Measurements from ENCODE around the gene GUCY1A2.

GUCY1A2 gene

GRCh38 chr11:106858200-106858599 lies 160.1 kb downstream of the GUCY1A2 start:
- Histone ChIP-seq H3K36me3 (ENCODE audit: insufficient read depth) (no peaks in the 10 kb centered on the region), H3K4me1 (ENCODE audit: low read depth, poor library complexity, severe bottlenecking) (no peaks in the 10 kb centered on the region), H3K27ac (no peak overlapping the region), H4K20me1 (ENCODE audit: insufficient read depth) (no peaks in the 10 kb centered on the region), H2AFZ (ENCODE audit: low read depth) (no peak overlapping the region), H3K27me3 (ENCODE audit: insufficient read depth, low read depth) (no peaks in the 10 kb centered on the region), H3K79me2 (ENCODE audit: insufficient read depth, low read depth) (no peaks in the 10 kb centered on the region), H3K9ac (no peak overlapping the region), H3K4me2 (no peak overlapping the region), H3K4me3 (IDR thresholded peaks at IDR 0.05; ENCODE audit: insufficient read depth, low read depth, low read length) (no peak overlapping the region)
- TF ChIP-seq, protein P1, sequence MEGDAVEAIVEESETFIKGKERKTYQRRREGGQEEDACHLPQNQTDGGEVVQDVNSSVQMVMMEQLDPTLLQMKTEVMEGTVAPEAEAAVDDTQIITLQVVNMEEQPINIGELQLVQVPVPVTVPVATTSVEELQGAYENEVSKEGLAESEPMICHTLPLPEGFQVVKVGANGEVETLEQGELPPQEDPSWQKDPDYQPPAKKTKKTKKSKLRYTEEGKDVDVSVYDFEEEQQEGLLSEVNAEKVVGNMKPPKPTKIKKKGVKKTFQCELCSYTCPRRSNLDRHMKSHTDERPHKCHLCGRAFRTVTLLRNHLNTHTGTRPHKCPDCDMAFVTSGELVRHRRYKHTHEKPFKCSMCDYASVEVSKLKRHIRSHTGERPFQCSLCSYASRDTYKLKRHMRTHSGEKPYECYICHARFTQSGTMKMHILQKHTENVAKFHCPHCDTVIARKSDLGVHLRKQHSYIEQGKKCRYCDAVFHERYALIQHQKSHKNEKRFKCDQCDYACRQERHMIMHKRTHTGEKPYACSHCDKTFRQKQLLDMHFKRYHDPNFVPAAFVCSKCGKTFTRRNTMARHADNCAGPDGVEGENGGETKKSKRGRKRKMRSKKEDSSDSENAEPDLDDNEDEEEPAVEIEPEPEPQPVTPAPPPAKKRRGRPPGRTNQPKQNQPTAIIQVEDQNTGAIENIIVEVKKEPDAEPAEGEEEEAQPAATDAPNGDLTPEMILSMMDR (conservative IDR thresholded peaks at IDR 0.05; ENCODE audit: low read depth, low read length): no peak

DNA sequence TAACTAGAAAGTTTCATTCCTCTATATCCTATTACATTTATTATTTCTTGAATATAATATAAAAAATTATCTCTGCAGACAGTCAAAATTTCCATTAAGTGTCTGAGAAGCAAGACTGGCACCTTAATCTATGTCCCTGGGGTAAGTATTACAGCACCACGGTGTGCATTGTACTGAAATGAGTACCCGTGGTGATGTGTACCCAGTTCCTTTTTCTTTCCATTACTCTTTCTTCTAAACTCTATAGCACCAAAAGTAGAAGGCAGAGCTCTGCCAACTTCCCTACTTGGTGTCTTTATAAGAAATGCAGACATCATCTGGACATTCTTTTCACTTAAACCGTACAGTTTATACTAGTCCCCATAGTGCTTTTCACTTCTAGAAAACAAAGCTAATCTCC lies 161.7 kb downstream of the GUCY1A2 start:
- Histone ChIP-seq H3K79me2 (ENCODE audit: insufficient read depth, low read depth) (no peaks in the 10 kb centered on the region), H3K4me3 (IDR thresholded peaks at IDR 0.05; ENCODE audit: insufficient read depth, low read depth, low read length) (no peak overlapping the region), H3K9ac (no peak overlapping the region), H3K4me2 (no peak overlapping the region), H3K27me3 (ENCODE audit: insufficient read depth, low read depth) (no peaks in the 10 kb centered on the region), H2AFZ (ENCODE audit: low read depth) (no peak overlapping the region), H4K20me1 (ENCODE audit: insufficient read depth) (no peaks in the 10 kb centered on the region), H3K36me3 (ENCODE audit: insufficient read depth) (no peaks in the 10 kb centered on the region), H3K27ac (no peak overlapping the region), H3K4me1 (ENCODE audit: low read depth, poor library complexity, severe bottlenecking) (no peaks in the 10 kb centered on the region)
- TF ChIP-seq, protein P1 (conservative IDR thresholded peaks at IDR 0.05; ENCODE audit: low read depth, low read length): no peak

DNA sequence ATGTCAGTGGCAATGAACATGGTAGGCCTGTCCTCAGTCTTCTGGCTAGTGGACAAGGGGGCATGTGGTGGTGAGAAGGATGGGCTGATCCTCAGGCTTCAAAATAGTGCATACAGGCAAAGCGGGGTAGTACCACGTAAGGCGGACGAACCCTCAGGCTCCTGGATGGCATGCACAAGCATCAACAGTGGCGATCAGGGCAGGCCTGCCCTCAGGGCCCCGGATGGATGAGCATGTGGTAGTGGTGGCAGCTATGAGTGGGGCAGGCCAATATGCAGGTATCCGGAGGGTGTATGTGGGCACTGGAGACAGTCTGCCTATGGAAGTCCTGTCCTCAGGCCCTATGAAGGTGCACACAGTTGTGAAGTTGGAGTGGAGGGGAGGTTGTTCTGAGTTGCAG lies 163.8 kb downstream of the GUCY1A2 start:
- no peaks in the 10 kb centered on the region for H3K36me3 ChIP-seq (ENCODE audit: insufficient read depth)
- H3K79me2 ChIP-seq (ENCODE audit: insufficient read depth, low read depth): no peaks in the 10 kb centered on the region
- no peaks in the 10 kb centered on the region for H4K20me1 ChIP-seq (ENCODE audit: insufficient read depth)
- TF ChIP-seq, protein P1 (conservative IDR thresholded peaks at IDR 0.05; ENCODE audit: low read depth, low read length): no peak
- no peak overlapping the region for H3K4me2 ChIP-seq
- H3K4me3 ChIP-seq (IDR thresholded peaks at IDR 0.05; ENCODE audit: insufficient read depth, low read depth, low read length): no peak overlapping the region
- H3K4me1 ChIP-seq (ENCODE audit: low read depth, poor library complexity, severe bottlenecking): no peaks in the 10 kb centered on the region
- no peak overlapping the region for H3K9ac ChIP-seq
- no peak overlapping the region for H3K27ac ChIP-seq
- H2AFZ ChIP-seq (ENCODE audit: low read depth): no peak overlapping the region
- no peaks in the 10 kb centered on the region for H3K27me3 ChIP-seq (ENCODE audit: insufficient read depth, low read depth)

DNA sequence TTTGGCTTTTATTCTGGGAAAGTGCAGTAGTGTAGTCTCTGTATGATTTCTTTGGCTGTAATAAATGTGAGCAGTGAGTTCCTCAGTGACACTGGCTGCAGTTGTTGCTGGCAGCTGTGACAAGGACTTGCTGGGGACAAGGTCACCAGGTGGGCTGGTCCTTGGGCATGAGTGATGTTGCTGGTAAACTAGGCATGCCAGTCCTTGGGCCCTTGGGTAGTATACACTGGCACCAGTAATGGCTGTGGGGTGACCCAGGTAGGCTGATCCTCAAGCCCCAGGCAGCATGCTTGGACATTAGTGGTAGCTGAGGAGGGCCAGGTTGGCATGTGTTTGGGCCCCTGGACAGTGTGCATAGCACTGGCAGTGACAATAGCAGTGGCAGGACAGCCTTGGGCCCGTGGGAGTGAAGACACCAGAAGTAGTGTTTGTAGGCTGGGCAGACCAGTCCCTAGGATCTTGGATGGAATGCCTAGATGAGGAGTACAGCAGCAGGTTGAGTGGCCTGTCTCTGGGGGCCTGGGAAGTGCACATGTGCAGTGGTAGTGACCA lies 164.3 kb downstream of the GUCY1A2 start:
- Histone ChIP-seq H3K79me2 (ENCODE audit: insufficient read depth, low read depth) (no peaks in the 10 kb centered on the region), H2AFZ (ENCODE audit: low read depth) (no peak overlapping the region), H3K36me3 (ENCODE audit: insufficient read depth) (no peaks in the 10 kb centered on the region), H3K4me1 (ENCODE audit: low read depth, poor library complexity, severe bottlenecking) (no peaks in the 10 kb centered on the region), H3K27me3 (ENCODE audit: insufficient read depth, low read depth) (no peaks in the 10 kb centered on the region), H3K4me3 (IDR thresholded peaks at IDR 0.05; ENCODE audit: insufficient read depth, low read depth, low read length) (no peak overlapping the region), H3K9ac (no peak overlapping the region), H3K4me2 (no peak overlapping the region), H4K20me1 (ENCODE audit: insufficient read depth) (no peaks in the 10 kb centered on the region), H3K27ac (no peak overlapping the region)
- TF ChIP-seq, protein P1 (conservative IDR thresholded peaks at IDR 0.05; ENCODE audit: low read depth, low read length): no peak
